Esophagus squamous epithelium (tissue), 4 donors: ENCODE results near the gene SMG7.

Source experiments
- CTCF ChIP-seq, 6 experiments: fragments of 450-650 bp in 4 of 6; fragments of 200-600 bp in 2 of 6; sonication (generic) in 2 of 6; IDR thresholded peaks; one replicate each; pipeline ENCODE4 v1.5.1; 2016 to 2019; ENCODE audit warnings: antibody characterized with exemption in 6 of 6, mild to moderate bottlenecking in 4 of 6, moderate library complexity in 4 of 6
- POLR2A ChIP-seq, 4 donors: fragments of 450-650 bp; IDR thresholded peaks; one replicate each; pipeline ENCODE4 v1.6.1; 2017; ENCODE audit warnings: antibody characterized with exemption in 4 of 4, mild to moderate bottlenecking in 4 of 4, moderate library complexity in 3 of 4

GRCh38 chr1:183473217-183473536, 878 bp downstream of the SMG7 start:
- TF ChIP-seq CTCF (IDR thresholded peaks at IDR 0.05) (no peak), POLR2A (IDR thresholded peaks at IDR 0.05) (no peak)
